Measurements from ENCODE around the gene OXSM.

The OXSM gene

GRCh38 chr3:25789596-25790556 lies at the start of gene OXSM:
TSS of gene OXSM (plus strand) at chr3:25790090. CDS start at chr3:25791021, 931 bp downstream.
- DNase-seq, result peak; percentile 19

- no peak for DNase-seq
These were observed 45.4 kb upstream of the OXSM start for GRCh38 chr3:25744470-25744869.

- DNase-seq, result no peak
These were observed 42.9 kb upstream of the OXSM start for GRCh38 chr3:25747033-25747432.

- DNase-seq, result no peak
These were observed 41.7 kb upstream of the OXSM start for GRCh38 chr3:25748189-25748588.

- no peak for DNase-seq
These were observed 40.8 kb upstream of the OXSM start for GRCh38 chr3:25749031-25749581.

- DNase-seq, result no peak
These were observed 38.8 kb upstream of the OXSM start for GRCh38 chr3:25751048-25751447.

GRCh38 chr3:25751725-25752124 lies 38.2 kb upstream of the OXSM start:
- DNase-seq, result no peak

- no peak for DNase-seq
These were observed 21.0 kb upstream of the OXSM start for GRCh38 chr3:25768851-25769250.

GRCh38 chr3:25775936-25776335 lies 14.0 kb upstream of the OXSM start:
- DNase-seq, result no peak

GRCh38 chr3:25780618-25781017 lies 9.3 kb upstream of the OXSM start:
- DNase-seq, result no peak

GRCh38 chr3:25781145-25781757 lies 8.6 kb upstream of the OXSM start:
- no peak for DNase-seq

- DNase-seq, result no peak
These were observed 7.9 kb upstream of the OXSM start for GRCh38 chr3:25781758-25782594.

GRCh38 chr3:25782636-25782937 lies 7.3 kb upstream of the OXSM start:
- DNase-seq, result no peak

GRCh38 chr3:25782938-25783660 lies 6.8 kb upstream of the OXSM start, which contains the start of gene NGLY1:
TSS of gene NGLY1 (minus strand) at chr3:25783443. CDS start at chr3:25783390, 53 bp downstream.
- no peak for DNase-seq

- no peak for DNase-seq
These were observed 6.0 kb upstream of the OXSM start for GRCh38 chr3:25783661-25784512.

- DNase-seq, result no peak
These were observed 4.9 kb upstream of the OXSM start for GRCh38 chr3:25784971-25785370.

GRCh38 chr3:25785826-25786225 lies 4.1 kb upstream of the OXSM start:
- no peak for DNase-seq

GRCh38 chr3:25787689-25788088 lies 2.2 kb upstream of the OXSM start:
- DNase-seq, result no peak

- no peak for DNase-seq
These were observed 688 bp upstream of the OXSM start for GRCh38 chr3:25789209-25789595.

- no peak for DNase-seq
These were observed 11.9 kb downstream of the OXSM start for GRCh38 chr3:25801786-25802185.

- DNase-seq, result no peak
These were observed 13.9 kb downstream of the OXSM start for GRCh38 chr3:25803833-25804232.

Data from NCI-H1436 treated with DMSO at 0.1 percent for 48 hours (cell line).